Measurements from ENCODE around the gene SLCO3A1. TPM values are rescaled to one million over a fixed set of nuclear protein-coding genes. Genes with fewer than 3 reads are reported as not detected.

Gene SLCO3A1
- total RNA-seq, 3 donors from 2014 or later = 8.5 to 14.1 (median 13.6) TPM

- Histone ChIP-seq H3K4me3 (no peak overlapping the region), H3K27me3 (no peaks in the 10 kb centered on the region), H3K36me3 (no peaks in the 10 kb centered on the region), H3K9me3 (no peaks in the 10 kb centered on the region), H3K4me1 (peaks cover 24 to 38% of the 10 kb centered on the region in 2 donors), H3K27ac (peak overlapping the region; percentile 89)
- intact Hi-C loops (cut with DNase I; ENCODE audit: low total_unique reads) = no loop called here
- TF ChIP-seq POLR2AphosphoS5 (IDR thresholded peaks at IDR 0.05) (no peak), POLR2A (IDR thresholded peaks at IDR 0.05) (no peak)
- TF ChIP-seq, protein P1, sequence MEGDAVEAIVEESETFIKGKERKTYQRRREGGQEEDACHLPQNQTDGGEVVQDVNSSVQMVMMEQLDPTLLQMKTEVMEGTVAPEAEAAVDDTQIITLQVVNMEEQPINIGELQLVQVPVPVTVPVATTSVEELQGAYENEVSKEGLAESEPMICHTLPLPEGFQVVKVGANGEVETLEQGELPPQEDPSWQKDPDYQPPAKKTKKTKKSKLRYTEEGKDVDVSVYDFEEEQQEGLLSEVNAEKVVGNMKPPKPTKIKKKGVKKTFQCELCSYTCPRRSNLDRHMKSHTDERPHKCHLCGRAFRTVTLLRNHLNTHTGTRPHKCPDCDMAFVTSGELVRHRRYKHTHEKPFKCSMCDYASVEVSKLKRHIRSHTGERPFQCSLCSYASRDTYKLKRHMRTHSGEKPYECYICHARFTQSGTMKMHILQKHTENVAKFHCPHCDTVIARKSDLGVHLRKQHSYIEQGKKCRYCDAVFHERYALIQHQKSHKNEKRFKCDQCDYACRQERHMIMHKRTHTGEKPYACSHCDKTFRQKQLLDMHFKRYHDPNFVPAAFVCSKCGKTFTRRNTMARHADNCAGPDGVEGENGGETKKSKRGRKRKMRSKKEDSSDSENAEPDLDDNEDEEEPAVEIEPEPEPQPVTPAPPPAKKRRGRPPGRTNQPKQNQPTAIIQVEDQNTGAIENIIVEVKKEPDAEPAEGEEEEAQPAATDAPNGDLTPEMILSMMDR (IDR thresholded peaks at IDR 0.05) = no peak
- DNase-seq (ENCODE audit: low spot score in 2 of 2) = no peak
These were observed 90.8 kb downstream of the SLCO3A1 start for GRCh38 chr15:91944331-91944730.

- peaks cover 24 to 28% of the 10 kb centered on the region in 2 donors for H3K4me1 ChIP-seq
- TF ChIP-seq, protein P1 (IDR thresholded peaks at IDR 0.05) = no peak
- TF ChIP-seq POLR2A (IDR thresholded peaks at IDR 0.05) = no peak
- no peak for TF ChIP-seq POLR2AphosphoS5 (IDR thresholded peaks at IDR 0.05)
- no peak overlapping the region for H3K4me3 ChIP-seq
- H3K9me3 ChIP-seq = no peaks in the 10 kb centered on the region
- intact Hi-C loops (cut with DNase I; ENCODE audit: low total_unique reads) = no loop called here
- H3K36me3 ChIP-seq = no peaks in the 10 kb centered on the region
- no peaks in the 10 kb centered on the region for H3K27me3 ChIP-seq
- H3K27ac ChIP-seq = no peak overlapping the region
- DNase-seq (ENCODE audit: low spot score in 2 of 2) = no peak
These were observed 91.9 kb downstream of the SLCO3A1 start for GRCh38 chr15:91945385-91945784.

DNA sequence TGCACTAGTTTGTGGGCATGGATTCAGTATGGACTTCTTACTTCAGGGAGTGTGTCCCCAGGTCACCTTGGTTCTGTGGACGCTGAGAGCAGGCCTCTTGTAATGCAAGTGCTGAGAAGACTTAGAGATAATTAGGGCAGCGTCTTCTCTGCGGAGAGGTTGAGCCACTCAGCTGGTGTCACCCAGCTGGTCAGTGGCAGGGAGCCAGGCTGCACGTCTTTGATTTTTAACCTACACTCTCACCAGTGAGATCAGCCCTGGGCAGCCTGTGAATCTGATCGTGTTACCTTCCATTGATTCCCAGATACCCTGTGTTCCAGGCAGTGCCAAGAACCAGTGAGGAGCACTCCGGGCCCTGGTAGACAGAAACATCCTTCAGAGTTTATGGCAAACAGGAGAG lies 92.6 kb downstream of the SLCO3A1 start:
- peak overlapping the region in 1 of 2 donors; percentile 46 for H3K27ac ChIP-seq
- no peak for TF ChIP-seq POLR2A (IDR thresholded peaks at IDR 0.05)
- TF ChIP-seq, protein P1 (IDR thresholded peaks at IDR 0.05) = no peak
- TF ChIP-seq POLR2AphosphoS5 (IDR thresholded peaks at IDR 0.05) = no peak
- H3K9me3 ChIP-seq = no peaks in the 10 kb centered on the region
- intact Hi-C loops (cut with DNase I; ENCODE audit: low total_unique reads) = no loop called here
- H3K27me3 ChIP-seq = no peaks in the 10 kb centered on the region
- no peaks in the 10 kb centered on the region for H3K36me3 ChIP-seq
- DNase-seq (ENCODE audit: low spot score in 2 of 2) = no peak
- H3K4me1 ChIP-seq = peaks cover 24 to 28% of the 10 kb centered on the region in 2 donors
- H3K4me3 ChIP-seq = no peak overlapping the region

GRCh38 chr15:91946581-91947292 lies 93.2 kb downstream of the SLCO3A1 start:
- TF ChIP-seq POLR2AphosphoS5 (IDR thresholded peaks at IDR 0.05) (no peak), POLR2A (IDR thresholded peaks at IDR 0.05) (no peak)
- TF ChIP-seq, protein P1 (IDR thresholded peaks at IDR 0.05) = no peak
- Histone ChIP-seq H3K9me3 (no peaks in the 10 kb centered on the region), H3K36me3 (no peaks in the 10 kb centered on the region), H3K4me3 (no peak overlapping the region), H3K4me1 (peaks cover 24 to 28% of the 10 kb centered on the region in 2 donors), H3K27me3 (no peaks in the 10 kb centered on the region), H3K27ac (peak overlapping the region; percentile 74 to 82)
- DNase-seq (ENCODE audit: low spot score in 2 of 2) = no peak
- intact Hi-C loops (cut with DNase I; ENCODE audit: low total_unique reads) = no loop called here

GRCh38 chr15:91947293-91947679 lies 93.8 kb downstream of the SLCO3A1 start:
- intact Hi-C loops (cut with DNase I; ENCODE audit: low total_unique reads) = no loop called here
- Histone ChIP-seq H3K27ac (peak overlapping the region; percentile 74 to 82), H3K4me3 (no peak overlapping the region), H3K4me1 (peaks cover 23 to 25% of the 10 kb centered on the region in 2 donors), H3K9me3 (no peaks in the 10 kb centered on the region), H3K36me3 (no peaks in the 10 kb centered on the region), H3K27me3 (no peaks in the 10 kb centered on the region)
- no peak for DNase-seq (ENCODE audit: low spot score in 2 of 2)
- TF ChIP-seq POLR2A (IDR thresholded peaks at IDR 0.05) = no peak
- TF ChIP-seq, protein P1 (IDR thresholded peaks at IDR 0.05) = no peak
